Hepatocyte (in vitro differentiated cells): ENCODE data around the gene ACP6. TPM values are rescaled to one million over a fixed set of nuclear protein-coding genes. Genes with fewer than 3 reads are reported as not detected.

ENCODE experiments used
- DNase-seq: peaks from one replicate; pipeline ENCODE4 v3.0.0-alpha.2; 2016; ENCODE audit warnings: low spot score
- H2AFZ ChIP-seq: fragments of 200-600 bp; sonication (generic); 2 replicates; pipeline ENCODE4 v1.6.0; 2016; ENCODE audit warnings: antibody characterized with exemption, mild to moderate bottlenecking
- H3K27ac ChIP-seq: fragments of 200-600 bp; sonication (generic); 2 replicates; pipeline ENCODE4 v1.5.1; 2016; ENCODE audit warnings: mild to moderate bottlenecking
- H3K27me3 ChIP-seq: fragments of 200-600 bp; sonication (generic); 2 replicates; pipeline ENCODE4 v1.6.1; 2016
- H3K36me3 ChIP-seq: fragments of 200-600 bp; sonication (generic); replicated peaks from 2 replicates; pipeline ENCODE4 v1.5.1; 2016; ENCODE audit warnings: low read depth; ENCODE audit not compliant: insufficient read depth
- H3K4me1 ChIP-seq: fragments of 200-600 bp; sonication (generic); 2 replicates; pipeline ENCODE4 v1.5.1; 2016; ENCODE audit warnings: mild to moderate bottlenecking, moderate library complexity; ENCODE audit not compliant: insufficient read depth
- H3K4me2 ChIP-seq: fragments of 200-600 bp; sonication (generic); 2 replicates; pipeline ENCODE4 v1.6.0; 2016
- H3K4me3 ChIP-seq: fragments of 200-600 bp; sonication (generic); 2 replicates; pipeline ENCODE4 v1.5.1; 2016; ENCODE audit warnings: mild to moderate bottlenecking
- H3K79me2 ChIP-seq: fragments of 200-600 bp; sonication (generic); 2 replicates; pipeline ENCODE4 v1.6.0; 2017; ENCODE audit warnings: mild to moderate bottlenecking
- H3K9me2 ChIP-seq: fragments of 200-600 bp; sonication (generic); replicated peaks from 2 replicates; pipeline ENCODE4 v1.6.0; 2017; ENCODE audit warnings: mild to moderate bottlenecking; ENCODE audit not compliant: insufficient read depth
- H3K9me3 ChIP-seq: fragments of 200-600 bp; sonication (generic); 2 replicates; pipeline ENCODE4 v1.5.1; 2016; ENCODE audit warnings: low read depth, mild to moderate bottlenecking
- H4K20me1 ChIP-seq: fragments of 200-600 bp; sonication (generic); 2 replicates; pipeline ENCODE4 v1.6.0; 2016; ENCODE audit warnings: mild to moderate bottlenecking; ENCODE audit not compliant: insufficient read depth, poor library complexity, severe bottlenecking
- CTCF ChIP-seq: fragments of 200-600 bp; sonication (generic); IDR thresholded peaks from 2 replicates; pipeline ENCODE4 v1.5.1; 2016; ENCODE audit warnings: antibody characterized with exemption, mild to moderate bottlenecking; ENCODE audit not compliant: poor library complexity
- EZH2 ChIP-seq: fragments of 200-600 bp; sonication (generic); IDR thresholded peaks from 2 replicates; pipeline ENCODE4 v1.6.1; 2016; ENCODE audit warnings: antibody characterized with exemption, mild to moderate bottlenecking, borderline replicate concordance
- EZH2phosphoT487 ChIP-seq: fragments of 200-600 bp; sonication (generic); IDR thresholded peaks from one replicate; pipeline ENCODE4 v1.6.1; 2018; ENCODE audit warnings: antibody characterized with exemption, mild to moderate bottlenecking, low read depth, moderate library complexity; ENCODE audit not compliant: unreplicated experiment, severe bottlenecking
- WGBS: methylation state at CpG from one replicate; pipeline ENCODE4 v1.1.6; 2016; ENCODE audit warnings: low lambda C conversion rate; ENCODE audit errors: missing lambda C conversion rate; 5-methylcytosine and 5-hydroxymethylcytosine counted together
- polyA plus RNA-seq: library from polyadenylated mRNA; unstranded; fragments of >200 nt; fragmentation: Nextera tagmentation; extraction: Ambion mirVana; gene quantifications from 2 replicates; pipeline ENCODE4 v1.2.1, GENCODE V29; 2016
- total RNA-seq: library from RNA; depleted of rRNA; stranded (reverse); fragments of >200 nt; gene quantifications from 2 replicates; pipeline ENCODE4 v1.2.3, GENCODE V29; 2014

The ACP6 gene
- total and polyA plus RNA-seq, 2 experiments from 2014 or later, result 16.8 to 29.9 TPM

DNA sequence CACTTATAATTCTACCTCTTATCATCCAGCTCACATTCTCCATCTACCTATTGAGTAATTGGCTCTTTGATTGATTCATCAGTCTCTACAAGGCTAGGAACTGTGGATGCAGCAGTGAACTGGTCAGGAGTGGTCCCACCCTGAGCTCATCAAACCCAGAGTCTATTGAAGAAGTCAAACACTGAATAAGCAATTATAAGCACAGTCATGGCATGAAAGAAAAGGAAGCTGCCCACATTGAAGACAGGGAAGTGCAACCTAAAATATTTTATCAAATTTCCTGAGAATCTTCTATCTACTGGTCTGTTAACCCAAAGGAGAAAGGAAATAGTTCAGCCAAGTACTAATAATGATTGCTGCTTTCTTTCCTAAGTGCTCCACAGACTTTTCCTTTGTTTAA is 35.7 kb downstream of the ACP6 start:
- Histone ChIP-seq H2AFZ (no peak overlapping the region), H3K4me2 (no peak overlapping the region), H4K20me1 (no peaks in the 10 kb centered on the region), H3K79me2 (no peaks in the 10 kb centered on the region), H3K27me3 (no peaks in the 10 kb centered on the region), H3K9me2 (no peaks in the 10 kb centered on the region), H3K36me3 (no peaks in the 10 kb centered on the region), H3K27ac (no peak overlapping the region), H3K9me3 (no peaks in the 10 kb centered on the region), H3K4me3 (no peak overlapping the region), H3K4me1 (no peaks in the 10 kb centered on the region)
- TF ChIP-seq EZH2 (no peak), EZH2phosphoT487 (no peak)
- DNase-seq, result no peak

DNA sequence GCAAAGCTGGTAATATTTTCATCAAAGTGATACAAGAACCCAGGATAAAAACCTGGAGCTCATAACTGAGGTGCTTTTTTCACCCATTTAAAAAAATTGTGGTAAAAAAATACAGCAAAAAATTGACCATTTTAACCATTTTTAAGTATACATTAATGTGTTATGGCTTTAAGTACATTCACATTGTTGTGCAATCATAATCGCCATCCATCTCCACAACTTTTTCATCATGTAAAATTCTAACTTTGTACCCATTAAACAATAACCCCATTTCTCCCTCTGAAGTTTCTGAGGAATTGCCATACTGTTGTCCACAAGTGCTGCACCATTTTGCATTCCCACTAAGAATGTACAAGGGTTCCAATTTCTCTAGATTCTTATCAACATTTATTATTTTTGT is 36.6 kb downstream of the ACP6 start:
- Histone ChIP-seq H3K9me2 (no peaks in the 10 kb centered on the region), H3K27me3 (no peaks in the 10 kb centered on the region), H3K4me2 (no peak overlapping the region), H3K36me3 (no peaks in the 10 kb centered on the region), H3K79me2 (no peaks in the 10 kb centered on the region), H3K4me1 (no peaks in the 10 kb centered on the region), H3K27ac (no peak overlapping the region), H3K4me3 (no peak overlapping the region), H2AFZ (no peak overlapping the region), H4K20me1 (no peaks in the 10 kb centered on the region), H3K9me3 (no peaks in the 10 kb centered on the region)
- no peak for DNase-seq
- WGBS, result 100% methylated on average over 1 of the region's 1 CpG
- TF ChIP-seq EZH2phosphoT487 (no peak), CTCF (no peak), EZH2 (no peak)

DNA sequence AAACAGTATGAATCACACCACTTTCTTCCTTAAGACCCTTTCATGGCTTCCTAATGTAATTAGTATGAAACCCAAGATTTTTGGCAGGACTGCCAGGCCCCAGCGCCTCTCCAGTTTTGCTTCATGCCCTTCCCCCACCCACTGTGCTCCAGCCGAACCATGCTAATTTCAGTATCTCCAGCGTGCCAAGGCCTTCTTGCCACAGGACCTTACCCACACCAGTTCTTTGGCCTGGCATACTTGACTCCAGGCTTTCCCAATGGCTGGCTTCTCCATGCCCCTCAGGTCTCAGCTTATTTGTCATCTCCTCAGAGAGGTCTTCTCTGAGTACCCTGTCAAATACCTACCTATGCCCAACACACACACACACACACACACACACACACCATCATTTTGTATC is 38.5 kb downstream of the ACP6 start:
- Histone ChIP-seq H3K4me2 (no peak overlapping the region), H3K9me2 (no peaks in the 10 kb centered on the region), H3K36me3 (no peaks in the 10 kb centered on the region), H3K27ac (no peak overlapping the region), H4K20me1 (no peaks in the 10 kb centered on the region), H3K79me2 (no peaks in the 10 kb centered on the region), H3K27me3 (no peaks in the 10 kb centered on the region), H3K4me1 (no peaks in the 10 kb centered on the region), H3K9me3 (no peaks in the 10 kb centered on the region), H2AFZ (no peak overlapping the region), H3K4me3 (no peak overlapping the region)
- 92% methylated on average over 3 of the region's 3 CpGs for WGBS
- no peak for DNase-seq
- TF ChIP-seq EZH2phosphoT487, result no peak
- TF ChIP-seq CTCF, result no peak
- TF ChIP-seq EZH2, result no peak

DNA sequence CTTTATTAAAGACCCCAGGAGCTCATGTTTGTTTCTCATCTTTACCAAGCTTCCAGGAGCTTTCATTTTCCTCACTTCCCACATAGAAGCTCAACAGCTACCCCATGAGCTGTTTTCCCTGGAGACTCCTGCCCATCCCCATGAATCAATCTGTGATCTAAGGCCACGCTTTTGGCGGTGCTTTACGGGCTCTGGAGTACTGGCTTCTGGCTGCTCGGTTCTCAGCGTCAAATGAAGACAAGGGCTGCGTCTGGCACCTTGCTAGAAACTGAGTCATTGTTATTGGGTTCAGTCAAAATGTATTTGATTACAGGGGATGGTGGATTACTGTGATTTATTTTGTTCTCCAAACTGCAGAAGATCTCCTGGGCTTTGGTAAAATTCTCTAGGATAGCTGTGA is 39.9 kb downstream of the ACP6 start:
- H3K27me3 ChIP-seq, result no peaks in the 10 kb centered on the region
- no peaks in the 10 kb centered on the region for H3K9me3 ChIP-seq
- TF ChIP-seq EZH2, result no peak
- no peak for TF ChIP-seq CTCF
- no peak overlapping the region for H2AFZ ChIP-seq
- H3K4me1 ChIP-seq, result peaks cover 8% of the 10 kb centered on the region
- no peaks in the 10 kb centered on the region for H3K9me2 ChIP-seq
- 76% methylated on average over 6 of the region's 6 CpGs for WGBS
- no peaks in the 10 kb centered on the region for H4K20me1 ChIP-seq
- H3K79me2 ChIP-seq, result no peaks in the 10 kb centered on the region
- no peak overlapping the region for H3K4me3 ChIP-seq
- no peak overlapping the region for H3K4me2 ChIP-seq
- DNase-seq, result no peak
- no peaks in the 10 kb centered on the region for H3K36me3 ChIP-seq
- no peak overlapping the region for H3K27ac ChIP-seq
